Vagina (tissue), 2 donors: ENCODE results near the gene ALKBH5.
A peak's percentile ranks its signal among the peaks of the same experiment; 100 is the strongest.

ENCODE experiments used
- POLR2AphosphoS5 ChIP-seq, 2 donors: sonication (generic); formaldehyde crosslinking; IDR thresholded peaks; one replicate each; pipeline ENCODE4 v1.9.0; 2017; ENCODE audit warnings: antibody characterized with exemption in 2 of 2, mild to moderate bottlenecking in 2 of 2, low read depth in 1 of 2; ENCODE audit not compliant: insufficient read depth in 1 of 2
- TF ChIP-seq, protein P1 (sequence below), 3 experiments: fragments of 450-650 bp in 2 of 3; fragments of 200-600 bp in 1 of 3; sonication (generic) in 1 of 3; IDR thresholded peaks; one replicate each; pipeline ENCODE4 v1.5.1; 2017 to 2019; ENCODE audit warnings: antibody characterized with exemption in 3 of 3, mild to moderate bottlenecking in 2 of 3, moderate library complexity in 2 of 3

GRCh38 chr17:18184143-18185031 lies 759 bp downstream of the ALKBH5 start:
- TF ChIP-seq, protein P1, sequence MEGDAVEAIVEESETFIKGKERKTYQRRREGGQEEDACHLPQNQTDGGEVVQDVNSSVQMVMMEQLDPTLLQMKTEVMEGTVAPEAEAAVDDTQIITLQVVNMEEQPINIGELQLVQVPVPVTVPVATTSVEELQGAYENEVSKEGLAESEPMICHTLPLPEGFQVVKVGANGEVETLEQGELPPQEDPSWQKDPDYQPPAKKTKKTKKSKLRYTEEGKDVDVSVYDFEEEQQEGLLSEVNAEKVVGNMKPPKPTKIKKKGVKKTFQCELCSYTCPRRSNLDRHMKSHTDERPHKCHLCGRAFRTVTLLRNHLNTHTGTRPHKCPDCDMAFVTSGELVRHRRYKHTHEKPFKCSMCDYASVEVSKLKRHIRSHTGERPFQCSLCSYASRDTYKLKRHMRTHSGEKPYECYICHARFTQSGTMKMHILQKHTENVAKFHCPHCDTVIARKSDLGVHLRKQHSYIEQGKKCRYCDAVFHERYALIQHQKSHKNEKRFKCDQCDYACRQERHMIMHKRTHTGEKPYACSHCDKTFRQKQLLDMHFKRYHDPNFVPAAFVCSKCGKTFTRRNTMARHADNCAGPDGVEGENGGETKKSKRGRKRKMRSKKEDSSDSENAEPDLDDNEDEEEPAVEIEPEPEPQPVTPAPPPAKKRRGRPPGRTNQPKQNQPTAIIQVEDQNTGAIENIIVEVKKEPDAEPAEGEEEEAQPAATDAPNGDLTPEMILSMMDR (IDR thresholded peaks at IDR 0.05) = no peak
- TF ChIP-seq POLR2AphosphoS5 (IDR thresholded peaks at IDR 0.05; ENCODE audit: insufficient read depth in 1 of 2, low read depth in 1 of 2) = peak in 1 of 2 donors; percentile 62
